Stimulated activated CD8-positive, alpha-beta memory T cell treated with anti-CD3 and anti-CD28 coated beads, Interleukin-4, amount 100 ng/mL, for 48 hours (primary cell): ENCODE measurements around the gene ADD2.

Experiments
- DNase-seq: peaks from one replicate; pipeline ENCODE4 v3.0.0-alpha.2; 2020

Gene ADD2

DNA sequence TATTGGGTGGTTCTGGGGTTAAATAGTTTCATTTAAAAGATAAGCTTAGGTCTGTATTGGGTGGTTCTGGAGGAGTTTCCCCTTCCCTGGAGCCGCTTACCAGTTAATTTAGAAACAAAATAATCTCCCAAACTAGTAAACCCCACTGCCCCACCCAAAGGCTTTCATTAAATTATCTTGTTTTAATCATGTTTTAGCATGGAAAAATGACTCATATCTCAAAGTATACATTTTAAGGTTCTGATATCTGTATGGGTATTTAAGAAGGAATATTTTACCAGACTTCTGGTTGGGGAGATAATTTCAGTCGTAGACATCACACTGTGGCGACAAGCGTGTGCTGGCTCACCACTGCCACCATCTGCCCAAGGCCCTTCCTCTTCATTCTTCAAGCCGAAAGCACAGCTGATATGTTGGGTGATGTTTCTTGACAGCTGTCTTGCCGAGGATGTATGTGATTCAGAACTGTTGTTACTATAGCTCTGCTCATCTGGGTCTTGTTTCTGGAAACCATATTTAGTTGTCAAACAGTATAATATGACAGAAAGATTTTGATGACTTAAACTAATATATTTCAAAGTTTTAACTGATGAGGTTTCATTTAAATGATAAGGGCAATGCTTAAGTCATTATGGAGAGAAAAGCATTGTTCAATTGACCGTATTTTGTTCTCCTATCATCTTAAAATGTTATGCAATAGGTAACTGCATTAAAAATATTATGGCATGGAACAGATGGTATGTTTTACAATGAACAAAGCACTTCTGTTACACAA is 17.3 kb upstream of the ADD2 start:
- DNase-seq, result peak; percentile 52

DNA sequence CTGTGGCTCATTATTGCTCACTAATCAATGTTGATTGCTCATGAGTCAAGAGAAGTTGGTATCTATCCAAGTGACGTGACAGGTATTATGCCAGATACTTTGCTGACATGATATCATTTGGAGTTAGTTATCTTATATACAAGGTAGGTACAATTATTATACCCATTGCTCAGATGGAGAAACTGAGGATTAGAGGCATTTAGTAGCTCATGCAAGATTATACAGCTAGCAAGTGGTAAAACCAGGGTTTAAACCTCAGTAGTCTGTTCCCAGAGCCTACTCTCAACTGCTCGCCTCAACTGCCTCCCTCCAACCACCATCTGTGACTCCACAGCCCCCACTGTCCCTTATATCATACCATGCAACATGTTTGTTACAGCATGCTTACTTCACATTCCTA is 16.3 kb upstream of the ADD2 start:
- DNase-seq, result no peak

DNA sequence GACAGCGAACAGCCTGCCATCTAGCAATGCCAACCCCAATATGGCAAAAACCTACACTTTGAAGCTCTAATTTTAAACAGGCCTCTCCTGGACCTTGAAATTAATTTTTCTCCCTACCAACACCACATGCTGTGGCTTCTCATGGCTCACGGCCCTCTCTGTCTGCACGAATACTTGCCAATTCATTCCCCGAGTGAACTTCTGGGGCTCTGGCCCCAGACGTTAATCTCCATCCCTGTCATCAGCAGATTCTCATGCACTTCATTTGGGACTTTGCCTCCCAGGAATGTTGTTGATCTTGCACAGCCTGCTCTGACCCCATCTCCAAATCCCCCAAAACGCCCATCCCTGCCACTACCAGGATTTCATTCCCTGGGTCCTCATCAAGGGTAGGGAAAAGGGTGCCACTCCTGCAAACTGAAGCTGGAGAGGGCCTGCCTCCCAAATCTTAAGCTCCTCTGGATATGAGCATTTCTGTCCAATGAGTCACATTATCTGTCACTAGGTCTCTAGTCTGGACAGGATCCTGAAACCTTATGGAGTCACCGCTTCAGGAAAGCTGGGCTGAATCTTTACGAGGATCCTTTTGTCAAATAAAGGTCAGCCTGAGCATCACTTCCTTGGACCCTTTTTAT is 12.0 kb upstream of the ADD2 start:
- DNase-seq, result no peak

DNA sequence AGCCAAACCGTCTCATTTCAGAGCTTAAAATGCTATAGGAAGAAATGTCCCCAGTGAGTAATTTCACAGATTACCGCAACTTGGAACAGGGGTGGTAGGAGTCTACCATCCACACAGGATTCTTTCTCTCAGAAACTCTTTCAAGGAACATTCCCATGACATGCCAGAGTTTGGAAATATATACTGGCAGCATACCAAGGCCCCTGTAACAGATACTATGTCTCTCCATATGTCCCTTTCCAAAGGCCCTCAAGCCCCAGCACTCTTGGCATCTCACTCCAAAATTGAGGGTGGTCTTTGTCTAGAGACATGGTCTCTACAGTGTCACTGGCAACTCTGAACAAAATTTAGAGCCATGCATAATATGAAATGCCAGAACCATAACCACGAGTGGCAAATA is 11.5 kb upstream of the ADD2 start:
- DNase-seq, result no peak

DNA sequence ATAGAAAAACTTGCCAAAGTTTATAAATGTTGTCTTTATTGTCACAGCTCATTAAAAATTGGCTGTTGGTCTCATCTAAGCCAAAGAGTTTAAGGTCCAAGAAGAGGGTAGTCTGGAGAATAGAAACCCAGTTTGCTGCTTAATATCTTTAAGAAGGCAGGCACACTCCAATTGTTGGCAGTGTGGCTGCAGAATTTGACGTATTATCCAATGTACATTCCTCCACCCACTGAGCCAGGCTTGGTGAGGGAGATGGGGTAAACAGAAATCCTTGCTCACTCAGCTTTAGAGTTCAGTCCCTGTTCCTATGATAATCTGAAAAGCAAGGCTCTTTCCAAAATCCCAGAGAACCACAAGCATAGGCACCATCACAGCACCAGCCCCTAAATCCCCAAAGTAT is 10.7 kb upstream of the ADD2 start:
- DNase-seq, result no peak

DNA sequence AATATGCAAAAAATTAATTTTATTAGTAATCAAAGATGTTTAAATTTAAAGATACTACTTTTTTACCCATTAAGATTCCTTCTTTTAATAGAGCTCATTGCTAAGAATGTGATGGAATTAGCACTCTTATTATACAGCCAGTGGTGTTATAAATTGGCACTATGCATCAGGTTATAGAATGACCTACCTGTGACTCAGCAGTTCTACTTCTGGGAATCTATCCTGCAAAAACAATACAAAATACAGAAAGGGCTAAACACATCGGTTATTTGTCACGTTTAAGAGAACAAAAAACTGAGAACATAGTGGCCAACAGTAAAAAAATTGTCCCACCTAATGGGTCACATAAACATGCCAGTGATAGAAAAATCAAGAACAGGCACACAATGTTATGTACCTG is 9.4 kb upstream of the ADD2 start:
- no peak for DNase-seq

DNA sequence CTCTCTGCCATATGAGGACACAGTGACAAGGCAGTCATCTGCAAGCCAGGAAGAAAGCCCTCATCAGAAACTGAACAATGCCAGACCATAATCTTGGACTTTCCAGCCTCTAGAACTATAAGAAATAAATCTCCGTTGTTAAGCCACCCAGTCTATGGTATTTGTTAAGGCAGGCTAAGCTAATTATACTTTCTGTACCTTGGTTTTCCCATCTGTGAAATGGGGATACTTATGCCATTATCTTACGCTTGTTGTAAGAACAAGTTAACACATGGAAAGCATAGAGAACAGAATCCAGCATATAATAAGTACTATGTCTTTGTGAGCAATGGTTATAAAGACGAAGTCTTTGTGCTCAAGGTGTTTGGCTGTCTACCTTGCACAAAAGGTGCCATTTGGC is 8.3 kb upstream of the ADD2 start:
- DNase-seq, result no peak

DNA sequence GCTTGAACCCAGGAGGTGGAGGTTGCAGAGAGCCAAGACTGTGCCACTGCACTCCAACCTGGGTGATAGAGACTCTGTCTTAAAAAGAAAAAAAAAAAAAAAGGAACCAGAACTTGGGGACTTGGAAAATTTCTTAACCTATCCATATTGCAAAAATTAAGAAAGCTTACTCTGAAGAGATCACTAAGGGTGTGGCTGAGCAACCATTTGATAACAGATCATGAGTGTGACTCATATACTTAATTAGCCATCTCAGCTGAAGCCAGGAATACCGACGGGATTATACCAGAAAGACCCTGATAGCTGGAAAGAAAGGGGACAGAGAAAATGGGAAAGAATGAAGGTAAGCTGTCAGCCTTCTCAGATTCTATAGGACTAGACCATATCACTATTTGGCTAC is 7.1 kb upstream of the ADD2 start:
- DNase-seq, result no peak

DNA sequence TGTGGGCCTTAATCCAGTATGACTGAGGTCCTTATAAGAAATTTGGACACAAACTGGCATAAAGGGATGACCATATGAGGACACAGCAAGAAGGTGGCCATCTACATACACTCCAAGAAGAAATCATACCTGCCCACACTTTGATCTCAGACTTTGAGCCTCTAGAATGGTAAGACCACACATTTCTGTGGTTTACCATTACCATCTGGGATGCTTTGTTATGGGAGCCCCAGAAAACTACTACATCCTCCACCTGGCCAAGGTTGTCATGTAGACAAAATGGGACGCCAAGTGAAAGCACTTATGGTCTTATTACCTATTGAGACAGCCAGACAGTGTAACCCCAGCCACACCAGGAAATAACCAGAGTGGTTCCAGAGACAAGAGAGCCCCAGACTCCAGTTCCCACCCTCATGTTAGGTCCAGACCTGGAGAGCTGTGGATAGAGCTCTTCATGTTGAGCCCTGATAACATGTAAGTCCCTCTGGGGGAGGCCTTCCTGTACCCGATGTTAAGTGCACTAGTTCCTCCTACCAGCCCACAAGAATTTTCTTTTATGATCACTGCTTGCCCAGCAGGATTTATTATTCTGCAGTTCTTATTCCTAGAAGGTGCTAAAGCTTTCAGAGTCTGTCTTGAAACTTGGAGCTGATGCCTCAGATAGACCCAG is 4.6 kb upstream of the ADD2 start:
- no peak for DNase-seq

DNA sequence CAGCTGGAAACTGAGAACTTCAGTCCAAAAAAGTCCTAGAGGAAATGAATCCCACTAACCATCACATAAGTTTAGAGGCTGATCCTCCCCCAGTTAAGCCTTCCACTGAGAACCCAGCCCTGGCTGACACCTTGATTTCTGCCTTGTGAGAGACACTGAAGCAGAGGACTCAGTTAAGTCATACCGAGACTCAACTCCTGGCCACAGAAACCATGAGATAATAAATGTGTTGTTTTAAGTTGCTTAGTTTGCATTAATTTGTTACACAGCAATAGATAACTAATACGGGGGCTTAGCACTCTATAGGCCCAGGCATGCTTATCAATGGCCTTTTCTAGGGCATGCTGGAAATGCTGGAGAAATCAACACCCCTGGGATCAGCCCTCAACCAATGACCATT is 3.4 kb upstream of the ADD2 start:
- DNase-seq, result no peak

DNA sequence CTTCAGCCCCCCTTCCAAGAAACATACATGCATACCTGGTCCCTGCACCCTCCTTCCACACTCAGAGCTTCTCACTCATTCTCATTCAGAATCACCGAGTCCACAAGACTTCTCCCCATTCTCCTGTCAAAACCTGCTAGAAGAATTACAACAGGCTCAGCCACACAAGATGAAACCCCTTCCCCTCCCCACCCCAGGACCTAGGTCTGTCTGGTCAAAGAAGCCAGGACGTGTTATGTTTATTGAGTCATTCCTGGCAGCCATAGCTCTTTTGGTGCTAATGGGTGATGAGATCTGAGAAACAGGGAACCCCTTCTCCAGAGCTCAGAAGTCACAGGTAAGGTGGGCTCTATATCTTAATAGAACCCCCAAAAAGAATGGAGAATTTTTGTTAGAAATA is 1.4 kb upstream of the ADD2 start:
- no peak for DNase-seq

DNA sequence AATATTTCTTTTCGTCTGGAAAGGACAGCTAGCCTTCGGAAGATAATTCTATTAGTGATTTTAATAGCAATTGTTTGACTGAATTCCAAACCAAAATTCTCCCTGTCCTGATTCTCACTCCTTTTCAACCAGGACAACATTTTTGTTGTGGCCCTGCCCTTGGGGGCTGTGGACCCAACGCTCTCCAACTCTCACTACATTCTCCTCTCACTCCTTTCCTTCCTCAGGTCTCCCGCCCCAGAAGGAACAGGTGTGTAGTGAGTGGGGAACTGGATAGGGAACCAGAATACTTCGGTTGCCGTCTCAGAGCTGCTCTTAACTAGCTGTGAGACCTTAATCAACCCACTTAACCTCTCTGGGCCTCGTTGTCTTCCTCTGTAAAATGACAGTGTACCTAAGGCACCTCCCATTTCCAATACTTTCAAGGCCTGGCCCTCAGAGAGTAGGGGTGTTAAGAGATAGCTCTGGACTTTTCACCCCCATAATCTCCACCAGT is 638 bp upstream of the ADD2 start:
- DNase-seq, result no peak

DNA sequence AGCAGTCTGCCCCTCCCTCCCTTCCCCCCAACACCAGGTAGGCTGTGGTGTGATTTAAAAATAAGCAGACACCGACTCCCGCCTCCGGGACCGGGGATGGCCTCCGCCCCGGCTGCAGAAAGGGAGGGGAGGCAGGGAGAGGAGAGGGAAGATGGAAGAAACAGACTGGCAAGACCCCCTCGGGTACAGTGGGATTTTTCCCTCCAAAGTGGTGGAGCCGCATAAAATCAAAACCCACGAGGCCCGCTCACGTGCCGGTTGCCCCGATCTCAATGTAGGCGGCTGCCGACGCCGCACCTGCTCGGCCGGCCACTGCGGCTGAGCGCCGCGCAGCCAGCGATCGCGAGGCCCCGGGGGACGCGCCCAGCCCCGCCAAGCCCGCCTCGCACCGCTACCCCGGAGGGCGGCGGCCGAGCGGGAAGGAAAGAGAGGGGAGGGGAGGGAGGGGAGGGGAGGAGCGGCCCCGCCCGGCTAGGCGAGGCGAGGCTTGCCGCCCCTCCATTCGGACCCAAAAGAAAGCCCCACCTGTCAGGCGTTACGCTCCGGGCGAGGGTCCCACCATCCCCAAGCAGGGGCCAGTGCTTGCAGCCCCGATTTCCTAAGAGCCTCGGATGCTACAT is 811 bp downstream of the ADD2 start:
- peak; percentile 33 for DNase-seq

DNA sequence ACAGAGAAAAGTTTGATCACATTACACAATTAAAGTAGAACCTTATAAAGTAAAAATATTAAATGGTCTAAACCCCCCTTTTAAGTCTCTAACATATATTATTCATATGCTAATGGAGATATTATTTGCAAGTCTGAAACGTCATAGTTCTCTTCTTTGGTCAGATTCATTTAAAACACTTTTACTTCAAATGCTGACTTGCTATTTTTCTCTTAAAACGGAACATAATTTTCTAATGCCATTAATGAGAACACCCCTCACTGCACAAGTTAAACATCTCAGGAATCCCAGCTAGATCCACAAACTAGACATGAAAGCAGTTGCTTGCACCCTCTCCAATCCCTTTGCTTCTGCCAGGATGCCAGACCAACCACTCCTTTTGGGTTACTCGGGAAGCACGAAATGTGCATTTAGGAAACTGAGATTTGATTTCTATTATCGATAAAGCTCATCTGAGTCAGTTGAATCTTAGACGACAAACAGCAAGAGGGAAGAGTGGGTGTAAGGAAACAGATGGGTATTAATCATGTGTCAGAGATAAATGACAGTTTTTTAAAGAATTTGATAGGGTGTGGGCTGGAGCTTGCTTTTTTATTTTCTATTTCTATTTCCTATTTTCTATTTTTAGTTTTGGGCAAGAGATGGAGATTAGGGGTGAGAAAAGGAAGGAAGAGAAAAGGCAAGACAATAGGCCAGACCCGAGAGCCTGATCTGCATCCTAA is 1.5 kb downstream of the ADD2 start:
- no peak for DNase-seq

DNA sequence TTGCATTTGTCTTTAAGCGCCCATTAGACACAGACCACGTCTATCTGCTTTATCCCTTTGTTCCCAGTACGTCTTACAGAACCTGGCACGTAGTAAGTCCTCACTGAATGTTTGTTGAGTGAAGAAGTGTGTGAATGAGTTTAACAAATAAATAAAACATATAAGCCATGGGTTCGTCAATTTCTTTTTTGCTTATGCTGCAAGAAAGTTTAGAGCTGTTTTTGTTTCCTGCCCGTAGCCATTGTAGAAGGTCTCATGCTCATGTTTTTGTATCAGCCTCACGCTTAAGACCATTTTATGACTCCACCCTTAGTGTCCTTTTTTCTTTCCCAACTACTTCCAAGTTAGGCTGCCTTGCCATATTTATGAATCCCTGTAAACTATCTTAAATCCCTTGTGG is 2.5 kb downstream of the ADD2 start:
- DNase-seq, result no peak

DNA sequence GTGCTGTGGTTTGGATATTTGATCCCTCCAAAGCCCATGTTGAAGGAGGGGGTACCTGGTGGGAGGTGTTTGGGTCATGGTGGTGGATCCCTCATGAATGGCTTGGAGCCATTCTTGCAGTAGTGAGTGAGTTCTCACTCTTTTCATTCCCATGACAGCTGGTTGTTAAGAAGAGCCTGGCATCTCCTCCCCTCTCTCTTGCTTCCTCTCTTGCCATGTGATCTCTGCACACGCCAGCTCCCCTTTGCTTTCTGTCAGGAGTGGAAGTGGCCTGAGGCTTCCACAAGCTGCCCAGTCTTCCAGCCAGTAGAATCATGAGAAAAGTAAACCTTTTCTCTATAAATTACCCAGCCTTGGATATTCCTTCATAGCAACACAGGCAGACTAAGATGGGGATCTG is 8.6 kb downstream of the ADD2 start:
- DNase-seq, result no peak

DNA sequence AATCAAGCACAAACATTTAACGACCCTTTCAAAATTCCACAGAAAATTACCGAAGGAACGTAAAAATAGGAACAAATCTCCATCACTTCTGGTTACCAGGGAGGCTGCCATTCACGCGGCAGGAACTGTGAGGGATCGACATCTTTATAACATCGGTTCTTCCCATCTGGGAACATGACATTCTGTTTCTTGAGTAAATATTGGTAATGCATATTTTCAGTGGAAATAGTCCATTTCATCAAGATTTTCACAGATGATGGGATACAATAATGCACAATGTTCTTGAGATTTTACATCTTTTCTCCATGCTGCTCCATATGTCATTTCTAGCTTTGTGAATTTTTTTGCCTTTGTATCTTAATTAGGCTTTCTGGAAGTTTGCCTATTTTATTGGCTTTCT is 10.0 kb downstream of the ADD2 start:
- DNase-seq, result no peak

DNA sequence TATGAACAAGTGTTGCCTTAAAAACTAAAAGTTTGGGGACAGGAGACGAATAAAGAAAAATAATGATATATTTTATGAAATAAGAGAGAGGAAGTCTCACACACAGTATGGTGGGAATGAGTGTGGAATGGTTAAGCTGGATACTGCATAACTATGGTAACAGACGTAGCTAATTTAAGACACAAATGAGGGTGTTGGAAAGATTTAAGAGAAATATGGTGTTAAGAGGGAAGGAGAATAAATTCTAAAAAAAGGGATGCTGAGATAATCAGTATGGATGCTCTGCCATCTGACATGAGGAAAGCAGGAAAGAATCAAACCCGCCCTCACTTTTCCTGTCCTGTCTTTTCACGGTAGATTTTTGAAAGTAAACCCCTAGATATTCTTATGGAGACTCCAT is 10.6 kb downstream of the ADD2 start:
- no peak for DNase-seq

DNA sequence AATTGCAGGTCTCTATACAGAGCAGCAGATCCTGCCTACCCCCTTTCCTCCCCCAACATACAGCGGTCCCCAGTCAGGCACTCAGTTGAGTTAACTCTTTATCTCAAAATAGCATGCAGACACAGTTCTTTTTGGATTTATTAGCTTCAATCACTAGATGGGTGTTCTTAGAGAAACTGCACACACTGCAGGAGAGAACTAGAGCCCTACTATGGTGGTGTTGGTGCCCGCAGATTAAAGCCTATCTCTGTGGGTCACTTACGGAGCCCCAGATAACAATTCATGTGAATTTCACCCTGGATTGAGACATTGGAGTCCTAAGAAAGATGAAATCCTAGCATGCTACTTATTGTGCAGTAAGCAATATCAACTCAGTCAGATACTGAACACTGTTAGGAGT is 11.9 kb downstream of the ADD2 start:
- no peak for DNase-seq

DNA sequence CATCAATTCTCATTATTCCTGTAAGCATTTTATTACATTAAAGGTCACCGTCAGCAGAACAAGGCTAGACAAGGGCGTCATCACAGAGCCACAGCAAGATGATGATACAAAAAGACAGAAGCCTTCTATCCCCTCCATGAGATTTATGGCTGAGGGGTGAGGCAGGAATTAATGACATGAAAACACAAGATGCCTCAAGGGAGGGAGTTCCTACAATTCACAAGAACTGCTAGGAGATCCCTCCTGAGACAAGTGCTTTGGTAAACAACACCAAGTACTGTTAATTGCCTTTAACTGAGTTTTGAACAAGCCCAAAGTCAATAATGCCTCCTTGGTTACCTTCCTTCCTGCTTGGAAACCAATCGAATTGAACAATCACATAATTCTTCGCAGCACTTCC is 14.1 kb downstream of the ADD2 start:
- DNase-seq, result no peak

DNA sequence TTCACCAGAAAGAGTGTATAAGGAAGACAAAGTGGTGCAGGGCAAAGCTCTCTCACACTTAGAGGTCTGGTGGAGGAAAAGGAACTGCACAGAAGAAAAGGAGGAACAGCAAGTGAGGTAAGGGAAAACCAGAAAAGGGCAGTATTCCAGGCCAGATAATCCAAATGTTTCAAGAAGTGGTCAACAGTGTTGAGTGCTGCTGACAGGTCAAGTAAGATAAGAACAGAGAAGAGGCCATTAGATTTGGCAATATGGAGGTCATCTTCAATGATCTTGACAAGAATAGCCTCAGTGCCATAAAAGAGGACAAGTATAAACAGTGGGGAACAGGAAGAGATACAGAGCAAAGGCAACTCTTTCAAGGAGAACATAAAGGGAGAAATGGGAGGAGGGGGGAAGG is 15.0 kb downstream of the ADD2 start:
- DNase-seq, result no peak

DNA sequence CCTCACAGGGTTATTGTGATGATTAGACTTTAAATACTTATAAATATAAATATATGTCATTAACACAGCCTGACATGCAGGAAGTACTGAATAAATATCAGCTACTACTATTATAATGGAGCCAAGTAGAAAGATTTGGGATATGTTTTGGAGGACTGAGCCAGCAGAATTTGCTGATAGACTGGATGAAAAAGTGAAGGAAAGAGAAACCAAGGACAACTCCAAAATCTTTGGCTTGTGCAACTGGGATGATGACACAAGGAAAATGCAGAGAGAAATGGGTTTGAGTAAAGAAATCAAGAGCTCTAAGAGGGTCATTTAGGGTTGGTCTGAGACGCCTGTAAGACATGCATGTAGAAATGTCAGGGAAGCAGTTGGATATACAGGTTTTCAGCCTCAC is 15.6 kb downstream of the ADD2 start:
- DNase-seq, result no peak

DNA sequence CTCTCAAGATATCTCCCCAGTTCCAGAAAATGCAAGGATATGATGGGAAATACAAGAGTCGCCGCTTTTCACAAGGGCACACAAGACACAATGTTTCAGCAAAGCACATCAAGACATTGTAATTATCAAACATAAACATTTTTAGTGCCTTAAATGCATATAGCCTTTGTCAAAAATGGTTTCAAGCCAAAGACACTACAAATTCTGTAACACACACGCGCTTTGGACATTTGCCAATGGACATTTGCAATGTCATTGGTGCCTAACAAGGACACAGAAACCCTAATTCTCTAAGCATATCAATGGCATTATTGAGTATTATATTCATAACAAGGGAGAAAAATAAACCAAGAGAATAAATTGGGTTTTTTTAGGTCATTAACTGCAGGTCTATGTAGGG is 16.1 kb downstream of the ADD2 start:
- no peak for DNase-seq
